ENCODE measurements around the gene NRF1. TPM values are rescaled to one million over a fixed set of nuclear protein-coding genes. Genes with fewer than 3 reads are reported as not detected.

The NRF1 gene
- total and polyA plus RNA-seq, 4 experiments from 2014 or later: 22.8 to 40.0 (median 30.8) TPM

DNA sequence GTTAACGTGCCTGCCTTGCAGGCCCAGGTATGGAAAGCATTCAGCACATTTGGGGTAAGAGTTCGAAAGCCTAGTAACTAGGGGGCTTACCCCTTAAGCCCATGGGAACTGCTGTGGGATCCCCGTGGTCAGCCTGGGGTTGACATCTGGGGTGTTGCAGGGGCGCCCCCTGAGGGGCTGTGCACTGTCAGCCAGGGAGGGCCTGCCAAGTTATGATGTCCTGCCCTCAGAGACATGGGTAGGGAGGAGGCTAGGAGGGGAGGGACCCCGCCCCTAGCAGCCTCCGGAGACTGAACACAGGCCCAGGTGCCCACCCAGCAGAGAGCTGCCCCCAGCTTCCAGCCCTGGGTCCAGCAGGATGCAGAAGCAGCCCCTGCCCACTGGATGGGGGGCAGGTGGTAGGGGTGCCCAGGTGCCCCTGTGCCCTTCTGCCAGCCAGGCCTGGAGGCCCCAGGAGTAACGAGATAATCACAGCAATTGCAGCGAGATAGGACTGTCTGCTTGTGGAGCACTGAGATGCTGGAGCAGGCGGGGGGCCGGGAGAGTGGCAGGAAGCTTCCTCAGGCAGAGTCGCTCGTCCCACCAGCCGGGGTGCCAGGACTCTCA is 187.9 kb downstream of the NRF1 start:
- H3K4me3 Mint-ChIP-seq: no peak overlapping the region
- no peaks in the 10 kb centered on the region for H3K36me3 Mint-ChIP-seq

DNA sequence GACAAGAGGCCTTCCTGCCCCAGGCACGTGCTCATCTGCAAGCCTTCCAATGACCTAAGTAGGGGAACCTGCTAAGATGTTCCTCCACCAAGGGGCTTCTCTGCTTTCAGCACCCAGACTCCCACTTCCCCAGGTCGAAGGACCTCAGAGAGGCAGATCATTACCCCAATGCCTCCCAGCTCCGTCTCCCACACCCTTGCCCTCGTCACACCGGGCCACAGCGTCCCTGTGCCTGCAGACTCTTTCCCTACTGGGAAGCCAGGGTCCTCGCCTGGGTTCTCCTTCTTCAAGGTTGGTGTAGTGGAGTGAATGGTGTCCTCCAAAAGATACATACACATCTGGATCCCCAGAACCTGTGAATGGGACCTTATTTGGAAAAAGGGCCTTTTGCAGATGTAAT is 189.4 kb downstream of the NRF1 start:
- Mint-ChIP-seq H3K4me3 (no peak overlapping the region), H3K27me3 (peaks cover 0 to 5% of the 10 kb centered on the region in 2 donors), H3K27ac (no peak overlapping the region), H3K4me1 (no peaks in the 10 kb centered on the region), H3K36me3 (no peaks in the 10 kb centered on the region), H3K9me3 (no peaks in the 10 kb centered on the region)
- H3K4me1 ChIP-seq (ENCODE audit: insufficient read depth, low read length): no peaks in the 10 kb centered on the region
- H3K9me3 ChIP-seq (ENCODE audit: control insufficient read depth in 1 of 2, low read length in 2 of 2): no peaks in the 10 kb centered on the region
- POLR2A ChIA-PET (ENCODE audit: partially characterized antibody): no interaction called here
- DNase-seq: no peak
- H3K27ac ChIP-seq (ENCODE audit: low read depth, low read length): no peak overlapping the region
- H3K36me3 ChIP-seq (ENCODE audit: insufficient read depth, low read length): no peaks in the 10 kb centered on the region
- no peak overlapping the region for H3K4me3 ChIP-seq (ENCODE audit: low read length in 2 of 2)
- intact Hi-C loops (cut with micrococcal nuclease): no loop called here
- CTCF ChIA-PET (ENCODE audit: partially characterized antibody): no interaction called here
- H3K27me3 ChIP-seq (ENCODE audit: insufficient read depth, low read length): no peaks in the 10 kb centered on the region

More for the DNA sequence above, 187.9 kb downstream of the NRF1 start:
- no peaks in the 10 kb centered on the region for H3K36me3 ChIP-seq (ENCODE audit: insufficient read depth, low read length)
- no peaks in the 10 kb centered on the region for H3K4me1 Mint-ChIP-seq
- no peak overlapping the region for H3K27ac Mint-ChIP-seq
- DNase-seq: no peak
- H3K9me3 Mint-ChIP-seq: no peaks in the 10 kb centered on the region
- no peak overlapping the region for H3K4me3 ChIP-seq (ENCODE audit: low read length in 2 of 2)
- no peak overlapping the region for H3K27ac ChIP-seq (ENCODE audit: low read depth, low read length)
- no peaks in the 10 kb centered on the region for H3K4me1 ChIP-seq (ENCODE audit: insufficient read depth, low read length)
- H3K27me3 Mint-ChIP-seq: peaks cover 0 to 5% of the 10 kb centered on the region in 2 donors
- ChIA-PET CTCF (ENCODE audit: partially characterized antibody) (no interaction called here), POLR2A (ENCODE audit: partially characterized antibody) (no interaction called here)
- no peaks in the 10 kb centered on the region for H3K9me3 ChIP-seq (ENCODE audit: control insufficient read depth in 1 of 2, low read length in 2 of 2)
- intact Hi-C loops (cut with micrococcal nuclease): no loop called here
- no peaks in the 10 kb centered on the region for H3K27me3 ChIP-seq (ENCODE audit: insufficient read depth, low read length)

DNA sequence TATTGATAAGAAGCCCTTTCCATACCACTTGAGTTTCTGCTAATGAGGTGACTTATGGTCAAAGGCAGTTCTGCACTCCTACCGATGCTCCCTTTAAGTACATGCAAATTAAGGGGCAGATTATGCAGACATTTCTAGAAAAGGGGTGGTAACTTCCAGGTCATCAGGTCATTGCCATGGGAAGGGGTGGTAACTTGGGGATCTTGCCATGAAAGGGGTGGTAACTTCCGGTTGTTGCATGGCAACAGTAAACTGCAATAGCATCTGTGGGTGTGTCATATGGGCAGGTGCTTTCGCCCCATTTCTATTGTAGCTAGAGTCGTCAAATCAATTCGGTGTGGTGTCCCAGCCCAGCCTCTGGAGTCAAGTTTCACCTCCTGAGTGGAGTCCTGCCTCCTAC is 190.4 kb downstream of the NRF1 start:
- no peak overlapping the region for H3K27ac Mint-ChIP-seq
- no peak for DNase-seq
- H3K27me3 Mint-ChIP-seq: peaks cover 0 to 4% of the 10 kb centered on the region in 2 donors
- ChIA-PET POLR2A (ENCODE audit: partially characterized antibody) (no interaction called here), CTCF (ENCODE audit: partially characterized antibody) (no interaction called here)
- intact Hi-C loops (cut with micrococcal nuclease): no loop called here
- Histone ChIP-seq H3K36me3 (ENCODE audit: insufficient read depth, low read length) (no peaks in the 10 kb centered on the region), H3K27me3 (ENCODE audit: insufficient read depth, low read length) (no peaks in the 10 kb centered on the region), H3K4me1 (ENCODE audit: insufficient read depth, low read length) (no peaks in the 10 kb centered on the region), H3K4me3 (ENCODE audit: low read length in 2 of 2) (no peak overlapping the region), H3K9me3 (ENCODE audit: control insufficient read depth in 1 of 2, low read length in 2 of 2) (no peaks in the 10 kb centered on the region), H3K27ac (ENCODE audit: low read depth, low read length) (no peak overlapping the region)
- no peaks in the 10 kb centered on the region for H3K4me1 Mint-ChIP-seq
- H3K4me3 Mint-ChIP-seq: no peak overlapping the region
- H3K36me3 Mint-ChIP-seq: no peaks in the 10 kb centered on the region
- H3K9me3 Mint-ChIP-seq: no peaks in the 10 kb centered on the region

DNA sequence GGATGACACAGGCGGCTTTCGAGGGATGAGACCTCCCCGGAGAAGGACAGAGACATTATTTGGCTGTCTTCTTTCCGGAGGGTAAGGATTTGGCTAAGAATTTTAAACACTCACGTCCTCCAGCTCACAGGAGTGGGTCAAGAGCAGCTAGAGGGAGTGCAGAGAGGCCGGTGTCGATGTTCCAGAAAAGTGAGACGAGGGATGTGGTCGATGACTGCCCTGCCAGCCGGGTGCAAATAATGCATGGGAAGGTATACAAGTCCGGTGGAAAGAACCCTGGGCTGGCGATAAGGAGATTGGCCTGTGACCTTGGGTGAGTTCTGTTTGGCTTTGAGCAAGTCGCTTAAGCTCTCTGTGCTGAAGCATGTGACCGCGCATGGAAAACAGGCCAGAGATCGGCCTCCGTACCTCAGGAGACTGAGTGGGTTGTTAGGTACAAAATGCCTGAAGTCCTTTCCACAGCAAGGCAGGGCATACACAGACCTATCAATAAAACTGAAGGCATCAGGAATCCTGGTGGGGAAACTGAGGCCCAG is 192.1 kb downstream of the NRF1 start:
- H3K27me3 ChIP-seq (ENCODE audit: insufficient read depth, low read length): no peaks in the 10 kb centered on the region
- POLR2A ChIA-PET (ENCODE audit: partially characterized antibody): no interaction called here
- peaks cover 0 to 4% of the 10 kb centered on the region in 2 donors for H3K27me3 Mint-ChIP-seq
- no peaks in the 10 kb centered on the region for H3K9me3 ChIP-seq (ENCODE audit: control insufficient read depth in 1 of 2, low read length in 2 of 2)
- intact Hi-C loops (cut with micrococcal nuclease): no loop called here
- H3K36me3 ChIP-seq (ENCODE audit: insufficient read depth, low read length): no peaks in the 10 kb centered on the region
- no peak overlapping the region for H3K4me3 ChIP-seq (ENCODE audit: low read length in 2 of 2)
- no peaks in the 10 kb centered on the region for H3K36me3 Mint-ChIP-seq
- no peak for DNase-seq
- H3K4me1 Mint-ChIP-seq: no peaks in the 10 kb centered on the region
- no peak overlapping the region for H3K27ac ChIP-seq (ENCODE audit: low read depth, low read length)
- H3K9me3 Mint-ChIP-seq: no peaks in the 10 kb centered on the region
- H3K27ac Mint-ChIP-seq: no peak overlapping the region
- CTCF ChIA-PET (ENCODE audit: partially characterized antibody): no interaction called here
- no peaks in the 10 kb centered on the region for H3K4me1 ChIP-seq (ENCODE audit: insufficient read depth, low read length)
- no peak overlapping the region for H3K4me3 Mint-ChIP-seq

DNA sequence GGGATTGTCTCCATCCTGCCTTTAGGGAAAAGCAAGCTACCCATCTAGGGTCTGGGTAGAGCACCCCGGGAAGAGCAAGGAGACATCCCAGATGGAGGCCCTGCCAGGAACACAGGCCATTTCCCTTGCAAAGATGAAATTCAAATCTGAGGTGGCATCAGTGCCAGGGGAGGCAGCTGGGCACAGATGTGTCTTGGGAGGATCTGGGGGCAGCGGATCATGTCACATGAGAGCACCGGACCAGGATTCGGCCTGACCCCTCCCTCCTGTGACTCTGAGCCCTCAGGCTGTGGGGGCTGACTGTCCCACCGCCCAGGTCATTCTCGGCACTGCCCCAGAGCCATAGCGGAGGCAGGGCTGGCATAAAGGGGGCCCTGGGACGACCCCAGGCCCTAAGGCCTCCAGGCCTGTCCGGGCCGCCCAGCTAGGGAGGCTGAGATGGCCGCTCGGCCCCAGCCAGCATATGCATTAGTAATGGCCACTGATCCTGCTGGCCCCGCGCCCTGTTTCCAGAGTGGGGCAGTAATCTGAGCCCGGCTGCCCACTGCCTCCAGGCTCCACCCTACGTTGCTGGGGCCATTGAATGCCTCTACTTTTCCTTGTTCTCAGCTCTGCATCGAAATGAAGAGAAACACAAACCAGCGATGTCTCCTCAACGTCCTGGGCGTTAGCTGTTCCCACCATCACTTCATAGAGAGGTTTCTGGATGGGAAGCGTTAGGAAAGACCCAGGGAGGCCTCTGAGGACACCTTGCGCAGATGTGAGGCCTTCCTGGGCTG is 192.8 kb downstream of the NRF1 start:
- ChIA-PET POLR2A (ENCODE audit: partially characterized antibody) (no interaction called here), CTCF (ENCODE audit: partially characterized antibody) (no interaction called here)
- no peaks in the 10 kb centered on the region for H3K4me1 ChIP-seq (ENCODE audit: insufficient read depth, low read length)
- Mint-ChIP-seq H3K36me3 (no peaks in the 10 kb centered on the region), H3K27ac (no peak overlapping the region), H3K4me3 (no peak overlapping the region), H3K9me3 (no peaks in the 10 kb centered on the region), H3K27me3 (peaks cover 0 to 4% of the 10 kb centered on the region in 2 donors), H3K4me1 (no peaks in the 10 kb centered on the region)
- no peaks in the 10 kb centered on the region for H3K36me3 ChIP-seq (ENCODE audit: insufficient read depth, low read length)
- H3K27me3 ChIP-seq (ENCODE audit: insufficient read depth, low read length): no peaks in the 10 kb centered on the region
- intact Hi-C loops (cut with micrococcal nuclease): no loop called here
- no peak overlapping the region for H3K4me3 ChIP-seq (ENCODE audit: low read length in 2 of 2)
- H3K9me3 ChIP-seq (ENCODE audit: control insufficient read depth in 1 of 2, low read length in 2 of 2): no peaks in the 10 kb centered on the region
- no peak for DNase-seq
- H3K27ac ChIP-seq (ENCODE audit: low read depth, low read length): no peak overlapping the region

DNA sequence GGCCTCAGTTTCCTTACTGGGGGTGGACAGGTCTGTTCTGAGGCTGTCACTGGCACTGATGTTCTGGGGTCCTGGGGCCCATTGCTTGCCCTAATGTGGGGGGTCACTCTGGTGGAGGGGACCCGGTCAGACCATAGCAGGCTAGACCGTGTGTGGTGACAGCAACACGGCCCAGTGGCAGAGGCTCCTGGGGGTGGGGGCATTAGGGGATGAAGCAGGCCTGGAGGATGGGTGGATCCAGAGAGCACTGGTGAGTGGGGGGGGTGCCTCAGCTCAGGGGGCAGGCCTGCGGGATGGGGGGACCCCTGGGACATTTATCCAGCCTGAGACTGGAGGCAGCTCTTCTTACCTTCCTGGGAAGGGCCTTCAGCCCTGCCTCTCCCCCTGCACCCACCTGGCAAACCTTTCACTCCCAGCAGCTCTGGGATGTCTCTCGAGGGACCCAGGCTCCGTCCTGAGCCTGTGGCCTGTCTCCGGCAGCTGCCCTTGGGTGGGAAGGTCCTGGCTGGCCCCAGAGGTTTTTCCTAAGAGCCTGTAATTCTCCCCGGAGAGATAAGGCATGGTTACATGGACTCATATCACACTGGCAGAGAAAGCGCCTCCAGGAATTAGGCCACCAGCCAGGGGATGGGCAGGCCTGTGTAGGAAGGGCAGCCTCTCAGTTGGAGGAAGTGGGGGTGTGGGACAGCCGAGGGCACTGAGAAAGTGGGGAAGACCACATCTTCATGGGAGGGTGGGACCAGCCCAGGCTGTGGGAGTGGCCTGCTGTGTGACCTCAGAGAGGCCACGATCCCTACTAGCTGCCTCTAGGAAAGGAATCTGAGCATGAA is 193.6 kb downstream of the NRF1 start:
- no peaks in the 10 kb centered on the region for H3K4me1 Mint-ChIP-seq
- H3K36me3 Mint-ChIP-seq: no peaks in the 10 kb centered on the region
- H3K27ac ChIP-seq (ENCODE audit: low read depth, low read length): no peak overlapping the region
- no peaks in the 10 kb centered on the region for H3K9me3 ChIP-seq (ENCODE audit: control insufficient read depth in 1 of 2, low read length in 2 of 2)
- peaks cover 0 to 4% of the 10 kb centered on the region in 2 donors for H3K27me3 Mint-ChIP-seq
- no peaks in the 10 kb centered on the region for H3K9me3 Mint-ChIP-seq
- no peak overlapping the region for H3K27ac Mint-ChIP-seq
- no peak overlapping the region for H3K4me3 ChIP-seq (ENCODE audit: low read length in 2 of 2)
- no peak overlapping the region for H3K4me3 Mint-ChIP-seq
- intact Hi-C loops (cut with micrococcal nuclease): no loop called here
- H3K4me1 ChIP-seq (ENCODE audit: insufficient read depth, low read length): no peaks in the 10 kb centered on the region
- DNase-seq: no peak
- no peaks in the 10 kb centered on the region for H3K36me3 ChIP-seq (ENCODE audit: insufficient read depth, low read length)
- ChIA-PET POLR2A (ENCODE audit: partially characterized antibody) (no interaction called here), CTCF (ENCODE audit: partially characterized antibody) (no interaction called here)
- no peaks in the 10 kb centered on the region for H3K27me3 ChIP-seq (ENCODE audit: insufficient read depth, low read length)
